Smooth muscle cell (in vitro differentiated cells): ENCODE measurements around the gene LCLAT1. TPM values are rescaled to one million over a fixed set of nuclear protein-coding genes. Genes with fewer than 3 reads are reported as not detected.

Experiments used
- DNase-seq: peaks from one replicate; lab custom pipeline; 2025; ENCODE audit not compliant: unreplicated experiment; lab: John Stamatoyannopoulos, UW
- H2AFZ ChIP-seq: fragments of 200-600 bp; sonication (generic); 2 replicates; pipeline ENCODE4 v1.6.0; 2016; ENCODE audit warnings: antibody characterized with exemption, low read depth, mild to moderate bottlenecking
- H3F3A ChIP-seq: fragments of 200-600 bp; sonication (generic); 2 replicates; pipeline ENCODE4 v1.6.0; 2017; ENCODE audit warnings: antibody characterized with exemption, low read depth
- H3K27ac ChIP-seq: fragments of 200-600 bp; sonication (generic); 2 replicates; pipeline ENCODE4 v1.5.1; 2016; ENCODE audit warnings: low read depth, mild to moderate bottlenecking
- H3K27me3 ChIP-seq: fragments of 200-600 bp; sonication (generic); 2 replicates; pipeline ENCODE4 v1.6.1; 2016; ENCODE audit warnings: low read depth, mild to moderate bottlenecking
- H3K36me3 ChIP-seq: fragments of 200-600 bp; sonication (generic); 2 replicates; pipeline ENCODE4 v1.5.1; 2016; ENCODE audit warnings: low read depth
- H3K4me1 ChIP-seq: fragments of 200-600 bp; sonication (generic); 2 replicates; pipeline ENCODE4 v1.5.1; 2016; ENCODE audit warnings: low read depth
- H3K4me2 ChIP-seq: fragments of 200-600 bp; sonication (generic); 2 replicates; pipeline ENCODE4 v1.6.0; 2016; ENCODE audit warnings: mild to moderate bottlenecking
- H3K4me3 ChIP-seq: fragments of 200-600 bp; sonication (generic); 2 replicates; pipeline ENCODE4 v1.5.1; 2016; ENCODE audit warnings: mild to moderate bottlenecking
- H3K79me2 ChIP-seq: fragments of 200-600 bp; sonication (generic); 2 replicates; pipeline ENCODE4 v1.6.0; 2016; ENCODE audit warnings: low read depth, mild to moderate bottlenecking
- H3K9ac ChIP-seq: fragments of 200-600 bp; sonication (generic); 2 replicates; pipeline ENCODE4 v1.6.0; 2016; ENCODE audit warnings: low read depth
- H3K9me3 ChIP-seq: fragments of 200-600 bp; sonication (generic); replicated peaks from 2 replicates; pipeline ENCODE4 v1.5.1; 2016; ENCODE audit warnings: low read depth
- H4K20me1 ChIP-seq: fragments of 200-600 bp; sonication (generic); 2 replicates; pipeline ENCODE4 v1.6.0; 2016; ENCODE audit warnings: low read depth
- WGBS: methylation state at CpG from one replicate; pipeline ENCODE4 v1.1.7; 2016; ENCODE audit warnings: low lambda C conversion rate; 5-methylcytosine and 5-hydroxymethylcytosine counted together
- polyA plus RNA-seq: library from polyadenylated mRNA; unstranded; fragments of >200 nt; fragmentation: Nextera tagmentation; extraction: Ambion mirVana; gene quantifications from 2 replicates; pipeline ENCODE4 v1.2.1, GENCODE V29; 2016
- small RNA-seq: library from RNA; depleted of rRNA; stranded (forward); fragments of <200 nt; gene quantifications from one replicate; pipeline ENCODE3, GENCODE V24; 2014
- total RNA-seq: library from RNA; depleted of rRNA; stranded (reverse); fragments of >200 nt; gene quantifications from 2 replicates; pipeline ENCODE4 v1.2.3, GENCODE V29; 2014
- TF ChIP-seq, protein P1 (sequence below): fragments of 200-600 bp; sonication (generic); IDR thresholded peaks from 2 replicates; pipeline ENCODE4 v1.5.1; 2017; ENCODE audit warnings: borderline replicate concordance, mild to moderate bottlenecking, antibody characterized with exemption; ENCODE audit not compliant: insufficient read depth, poor library complexity, severe bottlenecking

LCLAT1 gene
- total and polyA plus RNA-seq, 2 experiments from 2014 or later: 2.6 to 11.7 TPM

DNA sequence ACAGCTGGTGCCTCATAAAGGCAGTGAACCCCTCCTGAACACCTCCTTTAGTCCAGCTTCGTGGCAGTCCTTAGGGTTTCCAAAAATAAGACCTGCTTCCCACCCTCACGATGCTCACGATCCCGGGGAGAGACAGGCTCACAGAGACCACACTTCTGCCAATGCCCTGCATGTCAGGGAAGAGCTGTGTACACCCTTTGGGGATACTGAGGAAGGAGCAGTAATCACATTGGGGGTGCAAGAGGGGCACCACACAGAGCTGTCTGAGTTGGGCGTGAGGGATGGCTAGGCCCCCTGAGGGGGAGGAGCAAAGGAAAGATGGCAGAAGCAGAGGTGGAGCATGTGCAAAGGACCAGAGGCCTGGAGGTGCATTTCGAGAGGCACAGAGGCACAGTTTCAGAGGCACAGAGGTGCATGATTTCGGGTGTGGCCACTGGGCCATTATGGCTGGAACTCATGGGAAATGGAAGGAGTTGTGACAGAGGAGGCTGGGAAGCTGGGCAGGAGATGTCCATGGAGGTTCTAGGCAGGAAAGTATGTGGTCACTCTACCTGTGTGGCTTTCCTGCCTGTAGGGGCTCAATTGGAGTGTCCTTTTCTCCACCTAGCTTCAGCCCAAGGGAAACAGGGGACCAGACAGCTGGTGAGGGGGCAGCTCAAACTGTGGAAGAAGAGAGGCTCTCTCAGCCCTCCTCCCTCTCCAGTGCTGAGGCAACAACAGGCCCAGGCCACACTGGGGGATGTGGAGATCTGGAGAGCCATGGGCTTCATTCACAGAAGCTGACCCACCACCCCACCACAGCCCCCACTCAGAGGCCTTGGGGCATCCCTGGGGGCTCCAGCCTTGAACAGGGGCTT is 244.3 kb downstream of the LCLAT1 start:
- H3K27ac ChIP-seq: no peak overlapping the region
- WGBS: 93% methylated on average over 7 of the region's 7 CpGs
- H3K4me2 ChIP-seq: no peak overlapping the region
- H4K20me1 ChIP-seq: no peaks in the 10 kb centered on the region
- TF ChIP-seq, protein P1, sequence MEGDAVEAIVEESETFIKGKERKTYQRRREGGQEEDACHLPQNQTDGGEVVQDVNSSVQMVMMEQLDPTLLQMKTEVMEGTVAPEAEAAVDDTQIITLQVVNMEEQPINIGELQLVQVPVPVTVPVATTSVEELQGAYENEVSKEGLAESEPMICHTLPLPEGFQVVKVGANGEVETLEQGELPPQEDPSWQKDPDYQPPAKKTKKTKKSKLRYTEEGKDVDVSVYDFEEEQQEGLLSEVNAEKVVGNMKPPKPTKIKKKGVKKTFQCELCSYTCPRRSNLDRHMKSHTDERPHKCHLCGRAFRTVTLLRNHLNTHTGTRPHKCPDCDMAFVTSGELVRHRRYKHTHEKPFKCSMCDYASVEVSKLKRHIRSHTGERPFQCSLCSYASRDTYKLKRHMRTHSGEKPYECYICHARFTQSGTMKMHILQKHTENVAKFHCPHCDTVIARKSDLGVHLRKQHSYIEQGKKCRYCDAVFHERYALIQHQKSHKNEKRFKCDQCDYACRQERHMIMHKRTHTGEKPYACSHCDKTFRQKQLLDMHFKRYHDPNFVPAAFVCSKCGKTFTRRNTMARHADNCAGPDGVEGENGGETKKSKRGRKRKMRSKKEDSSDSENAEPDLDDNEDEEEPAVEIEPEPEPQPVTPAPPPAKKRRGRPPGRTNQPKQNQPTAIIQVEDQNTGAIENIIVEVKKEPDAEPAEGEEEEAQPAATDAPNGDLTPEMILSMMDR: no peak
- H2AFZ ChIP-seq: no peak overlapping the region
- no peaks in the 10 kb centered on the region for H3K36me3 ChIP-seq
- no peaks in the 10 kb centered on the region for H3K4me1 ChIP-seq
- H3F3A ChIP-seq: no peaks in the 10 kb centered on the region
- H3K4me3 ChIP-seq: no peak overlapping the region
- H3K9ac ChIP-seq: no peak overlapping the region
- DNase-seq: no peak
- no peaks in the 10 kb centered on the region for H3K79me2 ChIP-seq
- H3K27me3 ChIP-seq: peaks cover 7% of the 10 kb centered on the region
- no peaks in the 10 kb centered on the region for H3K9me3 ChIP-seq

DNA sequence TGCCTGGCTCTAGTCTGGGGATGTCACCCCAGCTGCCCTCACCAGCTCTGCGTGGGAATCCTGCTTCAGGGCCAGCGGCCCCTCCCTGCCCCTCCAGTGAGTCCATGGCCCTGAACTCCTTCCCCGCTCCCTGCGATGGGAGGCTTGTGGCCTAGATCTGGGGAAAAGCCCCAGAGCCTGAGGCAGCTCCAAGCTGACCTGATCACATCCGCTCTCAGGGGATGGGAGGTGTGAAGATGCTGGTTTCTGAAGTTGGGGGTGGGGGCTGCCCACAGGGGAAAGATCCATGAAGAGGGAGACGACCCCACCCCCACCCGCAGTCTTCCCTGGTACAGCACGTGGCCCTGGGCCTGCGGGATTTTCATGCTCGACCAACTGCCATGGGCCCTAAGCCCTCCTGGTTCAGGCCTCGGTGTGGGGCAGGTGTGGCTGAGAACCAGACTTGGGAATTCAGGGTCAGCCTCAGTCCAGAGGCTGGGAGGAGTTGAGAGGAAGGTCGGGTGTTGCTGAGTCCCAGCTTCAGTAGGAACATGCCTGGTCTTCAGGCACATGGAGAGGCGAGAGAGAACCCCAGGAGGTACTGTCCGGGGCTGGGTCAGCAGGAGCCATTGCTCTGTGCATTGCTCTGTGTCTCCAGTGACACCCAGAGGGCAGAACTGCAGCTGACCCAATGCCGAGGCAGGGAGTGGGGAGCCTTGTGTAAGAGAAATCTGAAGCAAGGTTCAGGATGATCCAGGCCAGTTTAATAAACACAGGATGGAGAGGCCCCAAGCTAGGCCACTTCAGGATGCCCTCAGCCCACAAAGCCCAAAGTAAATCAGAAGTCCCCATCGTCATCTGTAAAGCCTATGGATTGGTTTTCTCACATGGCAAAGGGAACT is 245.1 kb downstream of the LCLAT1 start:
- Histone ChIP-seq H3K27ac (no peak overlapping the region), H3K4me2 (no peak overlapping the region), H3F3A (no peaks in the 10 kb centered on the region), H2AFZ (no peak overlapping the region), H3K27me3 (peaks cover 7% of the 10 kb centered on the region), H3K36me3 (no peaks in the 10 kb centered on the region), H3K79me2 (no peaks in the 10 kb centered on the region), H3K4me3 (no peak overlapping the region), H3K4me1 (no peaks in the 10 kb centered on the region), H3K9me3 (no peaks in the 10 kb centered on the region), H3K9ac (no peak overlapping the region), H4K20me1 (no peaks in the 10 kb centered on the region)
- no peak for DNase-seq
- 95% methylated on average over 16 of the region's 16 CpGs for WGBS
- TF ChIP-seq, protein P1: no peak

DNA sequence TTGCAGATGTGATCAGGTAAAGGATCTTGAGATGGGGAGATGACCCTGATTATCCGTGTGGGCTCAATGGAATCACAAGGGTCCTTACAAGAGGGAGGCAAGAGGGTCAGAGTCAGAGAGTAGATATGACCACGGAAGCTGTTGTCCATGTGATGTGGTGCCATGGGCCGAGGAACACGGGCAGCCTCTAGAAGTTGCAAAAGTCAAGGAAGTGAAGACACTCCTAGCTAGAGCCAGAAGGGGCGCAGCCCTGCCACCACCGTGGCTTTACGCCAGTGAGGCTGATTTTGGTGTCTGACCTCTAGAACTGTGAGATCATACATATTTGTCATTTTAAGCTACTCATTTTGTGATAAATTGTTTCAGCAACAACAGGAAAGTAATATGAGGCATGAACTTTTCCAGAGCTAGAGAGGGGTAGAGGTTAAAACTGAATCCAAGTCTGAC is 245.8 kb downstream of the LCLAT1 start:
- DNase-seq: no peak
- WGBS: 94% methylated on average over 7 of the region's 7 CpGs

More for the DNA sequence above, 245.8 kb downstream of the LCLAT1 start:
- H3K4me2 ChIP-seq: no peak overlapping the region
- no peaks in the 10 kb centered on the region for H3K79me2 ChIP-seq
- no peaks in the 10 kb centered on the region for H3F3A ChIP-seq
- H3K27me3 ChIP-seq: peaks cover 7% of the 10 kb centered on the region
- no peak overlapping the region for H3K27ac ChIP-seq
- no peak overlapping the region for H2AFZ ChIP-seq
- H3K9me3 ChIP-seq: no peaks in the 10 kb centered on the region
- H3K9ac ChIP-seq: no peak overlapping the region
- H3K4me3 ChIP-seq: no peak overlapping the region
- H3K4me1 ChIP-seq: no peaks in the 10 kb centered on the region
- H4K20me1 ChIP-seq: no peaks in the 10 kb centered on the region
- H3K36me3 ChIP-seq: no peaks in the 10 kb centered on the region
- TF ChIP-seq, protein P1: no peak

Small RNA genes lying within 50 kb of the gene (small RNA-seq; reads per million reads assigned to genes)
- gene AC073255.1: not detected

Other genes with a start within 250 kb of the LCLAT1 start
- gene LBH, start 215.7 kb upstream of the LCLAT1 start, total RNA-seq: 31.0 and 48.1 TPM in 2 replicates
- 33.9 and 35.2 TPM in 2 replicates for gene LBH, start 215.7 kb upstream of the LCLAT1 start, polyA plus RNA-seq